ENCODE results near the gene TMEM30A. TPM values are rescaled to one million over a fixed set of nuclear protein-coding genes. Genes with fewer than 3 reads are reported as not detected.

Gene TMEM30A
- total RNA-seq, 2 donors from 2014 or later = 45.6 to 47.3 TPM

GRCh38 chr6:75307364-75308004 lies 22.9 kb upstream of the TMEM30A start:
- H3K36me3 ChIP-seq = peaks cover 18% of the 10 kb centered on the region
- H3K27ac ChIP-seq = no peak overlapping the region
- no peak for DNase-seq (ENCODE audit: low spot score)
- no peak for TF ChIP-seq CTCF (IDR thresholded peaks at IDR 0.05)
- H3K9me3 ChIP-seq = no peaks in the 10 kb centered on the region
- H3K4me1 ChIP-seq = peaks cover 0 to 4% of the 10 kb centered on the region in 2 donors
- no peak overlapping the region for H3K4me3 ChIP-seq
- H3K27me3 ChIP-seq = no peaks in the 10 kb centered on the region

GRCh38 chr6:75306064-75306463 lies 21.5 kb upstream of the TMEM30A start:
- H3K36me3 ChIP-seq = peaks cover 7% of the 10 kb centered on the region
- H3K9me3 ChIP-seq = no peaks in the 10 kb centered on the region
- no peak overlapping the region for H3K4me3 ChIP-seq
- H3K27ac ChIP-seq = no peak overlapping the region
- DNase-seq (ENCODE audit: low spot score) = no peak
- H3K4me1 ChIP-seq = peaks cover 0 to 4% of the 10 kb centered on the region in 2 donors
- no peak for TF ChIP-seq CTCF (IDR thresholded peaks at IDR 0.05)
- no peaks in the 10 kb centered on the region for H3K27me3 ChIP-seq

- no peak overlapping the region for H3K4me3 ChIP-seq
- H3K4me1 ChIP-seq = peaks cover 0 to 7% of the 10 kb centered on the region in 2 donors
- TF ChIP-seq CTCF (IDR thresholded peaks at IDR 0.05) = no peak
- DNase-seq (ENCODE audit: low spot score) = no peak
- H3K27me3 ChIP-seq = no peaks in the 10 kb centered on the region
- peaks cover 7% of the 10 kb centered on the region for H3K36me3 ChIP-seq
- no peak overlapping the region for H3K27ac ChIP-seq
- H3K9me3 ChIP-seq = no peaks in the 10 kb centered on the region
These were observed 21.0 kb upstream of the TMEM30A start for GRCh38 chr6:75305573-75305972.

GRCh38 chr6:75302280-75302679 lies 17.7 kb upstream of the TMEM30A start:
- DNase-seq (ENCODE audit: low spot score) = no peak
- no peak for TF ChIP-seq CTCF (IDR thresholded peaks at IDR 0.05)
- Histone ChIP-seq H3K4me1 (peaks cover 0 to 15% of the 10 kb centered on the region in 2 donors), H3K4me3 (no peak overlapping the region), H3K36me3 (no peaks in the 10 kb centered on the region), H3K27me3 (no peaks in the 10 kb centered on the region), H3K27ac (no peak overlapping the region), H3K9me3 (no peaks in the 10 kb centered on the region)

- no peaks in the 10 kb centered on the region for H3K9me3 ChIP-seq
- no peak for DNase-seq (ENCODE audit: low spot score)
- H3K4me1 ChIP-seq = peaks cover 0 to 15% of the 10 kb centered on the region in 2 donors
- no peaks in the 10 kb centered on the region for H3K27me3 ChIP-seq
- no peak overlapping the region for H3K27ac ChIP-seq
- no peaks in the 10 kb centered on the region for H3K36me3 ChIP-seq
- TF ChIP-seq CTCF (IDR thresholded peaks at IDR 0.05) = no peak
- no peak overlapping the region for H3K4me3 ChIP-seq
These were observed 16.9 kb upstream of the TMEM30A start for GRCh38 chr6:75301537-75301936.

- no peak for DNase-seq (ENCODE audit: low spot score)
- no peaks in the 10 kb centered on the region for H3K27me3 ChIP-seq
- H3K9me3 ChIP-seq = no peaks in the 10 kb centered on the region
- H3K4me3 ChIP-seq = no peak overlapping the region
- no peak for TF ChIP-seq CTCF (IDR thresholded peaks at IDR 0.05)
- peaks cover 0 to 13% of the 10 kb centered on the region in 2 donors for H3K4me1 ChIP-seq
- no peak overlapping the region for H3K27ac ChIP-seq
- H3K36me3 ChIP-seq = no peaks in the 10 kb centered on the region
These were observed 16.5 kb upstream of the TMEM30A start for GRCh38 chr6:75301088-75301487.
